ENCODE measurements around the gene NMT1.
"Not testable (repeated sequence)": the region's sequence is repeated elsewhere in the genome, so short reads cannot be mapped to it uniquely, and the experiment has no call there.

The NMT1 gene

DNA sequence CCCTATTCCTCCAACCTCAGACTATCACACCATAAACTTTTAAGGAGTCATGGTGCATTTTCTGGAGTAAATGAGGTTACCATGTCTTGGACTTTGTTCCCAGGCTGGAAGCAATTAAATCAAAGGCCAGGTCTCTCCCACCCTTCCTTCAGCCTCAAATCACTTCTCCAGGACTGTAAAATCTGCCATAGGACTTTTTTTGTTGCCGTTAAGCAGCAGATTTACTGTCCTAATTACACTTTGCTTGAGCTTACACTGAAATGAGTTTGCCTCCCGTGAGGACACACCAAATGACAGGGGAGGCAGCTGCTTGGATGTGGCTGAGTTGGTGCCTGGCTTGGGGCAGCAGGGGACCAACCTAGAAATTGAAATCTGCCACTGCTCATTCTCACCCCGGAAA lies 24.4 kb upstream of the NMT1 start:
- DNase-seq (ENCODE audit: low spot score) = no peak

DNA sequence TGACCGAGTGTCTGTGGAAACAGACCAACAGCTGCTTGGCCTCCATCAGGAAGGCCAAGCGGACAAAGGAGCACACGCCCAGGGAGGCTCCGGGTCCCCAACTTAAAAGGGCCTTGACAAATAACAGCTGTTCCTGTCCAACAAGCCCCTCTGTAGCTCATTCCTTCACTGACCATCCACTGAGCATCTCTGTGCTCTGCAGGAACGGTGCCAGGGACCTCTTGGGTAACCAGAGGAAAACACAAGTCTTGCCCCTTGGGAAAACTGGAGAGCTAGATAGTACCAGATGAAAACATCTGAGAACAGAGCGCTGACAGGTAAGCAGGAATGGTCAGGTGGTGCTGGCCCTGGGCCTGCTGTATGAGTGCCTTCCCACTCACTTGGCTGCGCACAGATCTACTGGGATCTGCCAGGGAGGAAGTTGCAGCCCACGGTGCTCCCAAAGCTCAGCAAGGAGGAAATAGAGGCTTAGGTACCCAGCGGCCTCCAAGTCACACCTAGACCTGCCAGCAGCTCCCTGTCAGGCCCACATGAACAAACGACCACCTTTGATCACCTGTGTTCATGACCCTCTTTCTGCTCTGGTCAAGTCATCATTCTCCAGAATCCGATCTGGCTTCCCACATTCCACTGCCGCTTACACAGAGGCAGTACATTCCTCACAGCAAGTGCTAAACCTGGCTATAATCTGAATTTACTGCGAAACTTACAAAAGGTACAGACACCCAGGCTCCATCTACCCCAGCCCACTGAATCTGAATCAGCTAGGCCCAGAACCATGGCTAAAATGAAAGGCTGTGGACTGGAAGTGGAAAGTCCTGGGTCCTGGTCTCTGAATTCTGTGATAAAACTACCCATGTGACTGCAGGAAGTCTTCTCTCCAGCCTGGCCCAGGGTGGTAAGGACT lies 22.1 kb upstream of the NMT1 start:
- DNase-seq (ENCODE audit: low spot score) = no peak

DNA sequence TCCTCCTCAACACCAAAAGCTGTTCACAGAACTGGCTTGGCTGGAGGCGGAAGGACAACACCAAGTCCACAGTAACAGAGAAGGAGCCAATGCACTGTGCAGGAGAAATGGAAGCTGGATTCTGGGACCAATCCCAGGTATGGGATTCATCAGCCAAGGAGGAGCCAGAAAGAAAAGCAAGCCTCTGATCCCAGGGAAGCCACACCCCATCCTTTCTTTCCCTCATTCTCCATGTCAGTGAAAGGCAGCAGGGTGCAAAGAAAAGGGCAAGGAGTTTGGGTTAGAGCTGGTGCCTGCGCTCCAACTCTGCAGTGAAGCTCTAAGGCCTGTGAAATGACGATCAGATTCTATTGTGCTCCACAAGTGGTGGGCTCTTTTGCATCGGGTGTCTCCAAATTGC lies 20.7 kb upstream of the NMT1 start:
- no peak for DNase-seq (ENCODE audit: low spot score)

DNA sequence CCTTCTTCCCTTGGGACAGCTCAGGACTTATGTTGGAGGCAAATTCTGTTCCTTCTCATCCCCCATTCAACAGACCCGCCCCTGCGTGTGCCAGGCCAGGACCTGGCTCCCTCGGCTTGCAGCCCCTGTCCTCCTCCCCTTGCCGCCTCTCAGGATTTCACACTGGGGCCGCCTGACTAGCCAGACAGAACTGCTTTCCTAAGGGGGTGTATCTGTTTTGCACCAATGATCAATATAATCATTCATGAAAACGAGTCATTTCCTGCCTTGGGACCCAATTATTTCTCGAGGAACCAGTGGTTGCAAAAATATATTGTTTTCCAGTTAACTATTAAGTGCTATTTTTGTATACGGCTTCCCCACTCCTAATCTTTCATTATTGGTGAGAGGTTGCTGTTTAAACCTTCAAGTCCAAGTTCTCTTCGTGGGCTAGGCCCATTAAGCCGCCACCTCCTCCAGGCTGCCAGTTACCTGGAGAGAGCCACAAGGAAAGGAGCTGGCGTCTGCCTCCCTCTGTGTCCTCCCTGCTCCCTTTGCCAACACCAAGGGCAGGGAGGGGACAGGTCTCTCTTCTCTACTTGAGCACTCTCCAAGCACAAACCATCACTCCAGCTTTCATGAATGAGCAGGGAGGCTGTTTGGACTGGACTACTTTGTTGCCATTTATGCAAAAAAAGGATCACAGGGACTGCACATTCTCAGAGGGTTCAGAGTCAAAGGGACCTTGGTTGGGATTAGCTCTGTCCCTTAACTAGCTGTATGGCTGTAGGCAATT lies 18.6 kb upstream of the NMT1 start:
- no peak for DNase-seq (ENCODE audit: low spot score)

DNA sequence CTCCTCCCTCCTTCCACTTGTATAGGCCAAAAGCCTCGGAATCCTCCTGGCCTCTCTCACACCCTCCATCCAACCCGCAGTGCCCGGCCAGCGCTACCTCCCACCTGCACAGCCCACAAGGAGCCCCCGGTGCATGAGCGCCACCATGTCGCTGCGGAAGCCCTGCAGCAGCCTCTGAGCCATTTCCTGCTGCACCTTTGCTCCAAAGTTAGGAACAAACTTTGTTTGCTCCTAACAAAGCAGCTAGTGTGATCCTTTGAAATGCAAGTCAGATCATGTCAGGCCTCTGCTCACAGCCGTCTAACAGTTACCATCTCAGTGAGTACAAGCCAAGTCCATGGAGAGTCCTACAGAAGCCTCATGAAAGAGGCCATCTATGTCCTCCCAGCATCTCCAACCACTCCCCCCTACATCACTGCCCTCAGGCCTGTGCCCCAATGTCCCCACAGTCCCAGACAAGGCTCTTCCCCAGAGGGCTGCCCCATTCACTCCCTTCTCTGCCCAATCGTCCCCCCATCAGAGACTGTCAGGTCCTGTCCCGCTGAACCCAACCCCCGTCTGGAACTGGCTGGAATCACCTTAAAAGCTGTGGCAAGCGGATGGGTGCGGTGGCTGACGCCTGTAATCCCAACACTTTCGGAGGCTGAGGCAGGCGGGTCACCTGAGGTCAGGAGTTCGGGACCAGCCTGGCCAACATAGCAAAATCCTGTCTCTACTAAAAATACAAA lies 17.1 kb upstream of the NMT1 start:
- DNase-seq (ENCODE audit: low spot score) = no peak

DNA sequence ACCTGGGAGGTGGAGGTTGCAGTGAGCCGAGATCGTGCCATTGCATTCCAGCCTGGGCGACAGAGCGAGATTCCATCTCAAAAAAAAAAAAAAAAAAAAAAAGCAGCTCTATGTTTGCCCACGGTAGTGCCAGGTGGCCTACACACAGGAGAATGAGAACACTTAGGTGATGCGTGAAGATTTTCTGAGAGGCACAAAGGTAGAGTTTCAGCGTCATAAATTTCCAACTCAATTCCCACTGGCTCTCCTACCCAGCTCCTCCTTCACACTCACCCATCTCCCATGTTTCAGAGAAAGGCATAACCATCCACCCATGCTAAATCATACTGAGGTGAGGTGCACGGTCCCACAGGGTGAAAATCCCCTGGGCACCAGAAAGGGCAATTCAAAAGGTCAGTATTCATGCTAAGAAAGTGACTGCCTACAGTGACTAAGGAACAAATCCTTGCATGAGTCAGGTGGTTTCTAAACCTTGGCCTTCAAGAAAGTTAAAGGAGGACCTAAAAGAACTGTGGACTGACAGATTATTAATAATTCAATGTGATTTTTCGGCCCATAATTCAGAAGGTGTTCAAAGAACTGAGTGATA lies 14.5 kb upstream of the NMT1 start:
- DNase-seq (ENCODE audit: low spot score) = no peak

DNA sequence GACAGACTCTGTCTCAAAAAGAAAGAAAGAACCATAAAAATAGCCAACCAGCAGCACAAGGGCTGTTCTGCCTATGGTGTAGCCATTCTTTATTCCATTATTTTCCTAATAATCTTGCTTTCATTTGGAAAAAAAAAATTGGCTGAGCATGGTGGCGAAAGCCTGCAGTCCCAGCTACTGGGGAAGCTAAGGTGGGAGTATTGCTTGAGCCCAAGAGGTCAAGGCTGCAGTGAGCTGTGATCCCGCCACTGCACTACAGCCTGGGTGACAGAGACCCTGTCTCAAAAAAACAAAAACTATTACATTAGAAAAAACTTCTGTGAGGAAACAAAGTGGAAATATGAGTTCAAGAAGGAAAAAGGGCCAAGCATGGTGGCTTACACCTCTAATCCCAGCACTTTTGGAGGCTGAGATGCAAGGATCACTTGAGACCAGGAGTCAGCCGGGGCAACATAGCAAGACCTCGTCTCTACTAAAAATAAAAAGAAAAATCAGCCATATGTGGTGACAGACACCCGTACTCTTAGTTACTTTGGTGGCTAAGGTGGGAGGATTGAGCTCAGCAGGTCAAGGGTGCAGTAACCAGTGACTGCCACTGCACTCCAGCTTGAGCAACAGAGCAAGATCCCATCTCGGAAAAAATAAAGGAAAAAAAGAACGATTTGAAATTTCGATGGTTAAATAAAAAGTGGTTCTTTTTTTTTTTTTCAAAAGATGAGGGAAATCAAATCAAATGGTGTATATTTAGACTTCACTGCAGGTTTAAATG lies 12.1 kb upstream of the NMT1 start:
- no peak for DNase-seq (ENCODE audit: low spot score)

DNA sequence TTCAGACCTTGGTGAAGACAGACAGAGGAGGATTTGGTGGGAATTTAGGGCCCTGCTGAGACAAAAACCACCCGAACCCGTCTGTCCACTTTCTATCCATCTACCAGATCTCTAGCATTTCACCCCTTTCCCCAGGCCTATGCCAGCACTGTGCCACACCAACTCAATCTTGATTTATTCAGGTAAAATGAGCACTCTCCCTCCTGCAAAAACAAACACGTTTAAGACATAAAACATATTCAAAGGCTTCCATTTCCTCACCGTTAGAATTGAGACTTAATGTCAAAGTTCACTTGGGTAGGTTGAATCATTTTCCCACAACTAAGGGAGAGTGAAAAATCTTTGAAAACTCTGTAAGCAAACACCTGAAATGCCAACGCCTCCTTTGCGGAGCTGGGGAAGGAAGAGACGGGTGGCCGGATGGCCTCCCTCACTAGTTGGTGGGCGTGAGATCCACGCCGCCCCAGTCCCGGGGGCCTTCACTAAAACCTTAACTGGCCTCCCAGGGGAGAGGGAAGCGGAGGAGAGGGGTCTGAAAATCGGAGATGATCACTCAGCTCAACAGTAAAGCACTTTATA lies 10.5 kb upstream of the NMT1 start:
- DNase-seq (ENCODE audit: low spot score) = no peak

DNA sequence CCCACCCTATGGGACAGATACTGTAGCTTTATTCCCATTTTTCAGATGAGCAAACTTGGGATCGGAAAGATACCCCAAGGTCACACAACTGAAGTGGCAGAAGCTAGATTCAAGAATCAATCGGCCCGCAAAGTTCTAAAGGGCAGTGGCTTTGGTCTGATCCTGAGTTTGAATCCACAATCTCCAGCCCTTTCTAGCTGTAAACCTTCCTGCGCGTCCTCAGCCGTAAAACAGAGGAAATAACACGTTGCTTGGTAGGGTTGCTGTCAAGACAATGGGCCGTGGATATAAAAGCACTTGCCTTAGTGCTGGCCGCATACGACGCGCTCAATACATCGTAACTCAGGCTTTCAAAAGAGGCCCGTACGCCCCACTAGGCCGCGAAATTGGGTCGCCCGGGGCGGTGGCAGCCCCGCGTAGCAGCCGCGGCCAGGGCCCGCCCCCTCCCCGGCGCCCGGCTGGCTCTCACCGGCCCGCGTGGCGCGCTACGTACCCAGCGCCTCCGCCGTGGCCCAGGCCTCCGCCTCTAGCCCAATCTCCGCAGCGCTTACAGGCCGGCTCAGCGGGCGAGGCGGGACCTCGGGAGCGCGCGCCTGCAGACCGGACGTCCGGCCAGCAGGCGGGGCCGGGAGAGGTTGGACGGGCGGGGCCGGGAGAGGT lies 9.9 kb upstream of the NMT1 start, which contains the start of gene DCAKD:
Gene DCAKD, minus strand, starts transcription at position 573 of the 660 bp plus-strand sequence. CDS start 16,747 bp downstream, outside the sequence.
- peak; percentile 86 for DNase-seq (ENCODE audit: low spot score)

DNA sequence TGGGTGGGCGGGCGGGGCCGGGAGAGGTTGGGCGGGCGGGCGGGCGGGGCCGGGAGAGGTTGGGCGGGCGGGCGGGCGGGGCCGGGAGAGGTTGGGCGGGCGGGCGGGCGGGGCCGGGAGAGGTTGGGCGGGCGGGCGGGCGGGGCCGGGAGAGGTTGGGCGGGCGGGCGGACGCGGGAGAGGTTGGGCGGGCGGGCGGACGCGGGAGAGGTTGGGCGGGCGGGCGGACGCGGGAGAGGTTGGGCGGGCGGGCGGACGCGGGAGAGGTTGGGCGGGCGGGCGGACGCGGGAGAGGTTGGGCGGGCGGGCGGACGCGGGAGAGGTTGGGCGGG lies 9.4 kb upstream of the NMT1 start:
- not testable (repeated sequence) for DNase-seq (ENCODE audit: low spot score)

DNA sequence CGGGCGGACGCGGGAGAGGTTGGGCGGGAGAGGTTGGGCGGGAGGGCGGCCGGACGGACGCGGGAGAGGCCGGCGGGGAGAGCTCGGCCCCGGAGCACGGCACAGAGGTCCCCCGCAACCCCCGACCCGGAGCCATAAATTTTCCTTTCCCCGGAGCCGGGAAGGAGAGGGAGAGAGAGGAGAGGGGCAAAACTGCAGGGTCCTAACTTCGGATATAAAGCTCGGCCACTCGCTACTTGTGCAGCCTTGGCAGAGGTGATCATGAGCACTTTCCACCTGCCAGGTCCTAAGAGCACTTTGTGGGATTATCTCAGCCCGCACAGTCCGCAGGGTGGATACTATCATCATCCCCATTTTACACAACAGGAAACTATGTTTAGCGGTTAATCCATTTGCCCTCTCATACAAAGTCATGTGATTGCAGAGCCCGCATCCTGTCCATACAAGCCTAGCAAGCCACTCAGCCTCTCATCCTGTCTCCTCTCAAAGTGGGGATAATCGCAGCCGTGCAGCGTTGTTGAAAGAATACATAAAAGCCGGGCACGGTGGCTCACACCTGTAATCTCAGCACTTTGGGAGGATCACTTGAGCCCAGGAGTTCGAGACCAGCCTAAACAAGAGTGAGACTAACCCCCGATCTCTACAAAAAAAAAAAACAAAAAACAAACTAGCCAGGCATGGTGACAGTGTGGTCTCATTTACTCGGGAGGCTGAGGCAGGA lies 8.9 kb upstream of the NMT1 start:
- DNase-seq (ENCODE audit: low spot score) = no peak

DNA sequence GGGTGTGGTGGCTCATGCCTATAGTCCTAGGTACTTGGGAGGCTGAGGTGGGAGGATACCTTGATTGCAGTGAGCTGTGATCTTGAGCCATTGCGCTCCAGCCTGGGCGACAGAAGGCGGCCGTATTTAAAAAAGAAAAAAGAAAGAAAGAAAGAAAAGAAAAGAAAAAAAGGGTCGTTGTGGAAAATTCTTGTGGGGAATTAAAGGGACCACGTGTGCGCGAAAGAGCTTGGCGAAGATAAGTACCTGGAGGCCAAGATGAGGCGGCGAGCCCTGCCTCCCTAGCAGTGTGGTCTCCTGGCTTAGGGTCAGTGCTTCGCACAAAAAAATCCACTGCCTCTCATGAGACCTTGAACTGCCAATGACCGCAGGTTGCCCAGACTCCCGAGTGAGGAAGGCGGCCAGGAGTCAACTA lies 728 bp upstream of the NMT1 start:
- DNase-seq (ENCODE audit: low spot score) = no peak

DNA sequence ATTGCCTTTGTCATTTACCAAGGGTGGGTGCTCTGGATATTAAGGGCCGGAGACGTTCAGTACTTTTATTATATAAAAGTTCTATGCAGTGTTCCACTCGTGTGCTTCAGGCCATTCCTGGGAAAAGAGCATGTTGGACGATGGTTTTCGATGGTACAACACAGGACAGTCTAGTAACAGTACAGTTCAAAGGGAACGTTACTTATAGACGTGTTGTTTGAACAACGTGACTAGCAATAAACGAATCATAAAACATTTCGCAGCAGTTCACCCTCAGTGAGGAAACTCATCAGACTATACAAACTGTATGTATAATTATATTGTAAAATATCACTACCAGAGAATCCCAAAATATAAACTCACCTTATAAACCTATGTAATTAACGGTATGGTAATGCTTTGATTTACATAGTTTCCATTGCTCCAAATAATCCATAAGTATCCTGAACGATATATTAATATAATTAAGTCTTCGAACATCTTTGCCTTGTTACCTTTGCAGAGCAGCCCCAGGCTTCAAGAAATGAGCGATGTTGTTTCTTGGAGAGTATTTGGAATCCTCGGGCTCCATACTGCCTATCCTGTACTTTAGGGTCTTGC lies 589 bp downstream of the NMT1 start:
- no peak for DNase-seq (ENCODE audit: low spot score)

DNA sequence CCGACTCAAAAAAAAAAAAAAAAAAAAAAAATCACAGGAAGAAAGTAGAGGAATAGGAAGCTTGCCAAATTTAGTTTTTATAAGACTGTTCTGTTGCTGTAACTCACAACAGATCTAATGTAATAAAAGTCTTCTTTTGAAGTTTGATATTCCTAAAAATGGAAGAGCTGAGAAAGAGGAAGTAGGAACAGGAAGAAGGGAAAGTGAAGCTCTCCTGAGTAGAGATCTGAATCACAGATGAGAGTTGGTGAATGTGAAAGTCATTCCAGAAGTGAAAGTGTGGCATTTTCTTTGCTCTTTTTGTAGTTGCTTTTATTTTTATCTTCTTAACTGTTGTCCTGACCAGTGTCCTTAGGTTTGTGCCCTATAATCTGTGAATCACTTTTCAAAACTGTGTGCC lies 2.1 kb downstream of the NMT1 start:
- DNase-seq (ENCODE audit: low spot score) = no peak

DNA sequence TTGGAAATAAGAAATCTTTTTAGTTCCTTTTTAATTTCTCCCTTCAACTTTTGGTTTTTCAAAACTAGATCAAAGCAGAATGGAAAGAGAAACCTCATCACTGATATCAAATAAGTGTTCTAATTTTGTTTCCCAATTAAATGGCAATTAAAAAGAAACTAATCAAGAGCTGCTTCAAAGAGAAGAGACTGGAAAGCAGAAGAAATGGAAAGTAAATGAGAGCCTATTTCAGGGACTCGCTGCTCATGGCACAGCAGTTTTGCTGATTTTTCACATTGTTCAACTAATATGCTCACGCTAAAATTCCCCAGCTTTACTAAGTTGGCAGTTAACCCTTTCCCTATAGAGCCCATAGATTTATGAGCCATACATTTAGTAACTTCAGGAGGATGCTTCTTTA lies 6.5 kb downstream of the NMT1 start:
- DNase-seq (ENCODE audit: low spot score) = no peak

DNA sequence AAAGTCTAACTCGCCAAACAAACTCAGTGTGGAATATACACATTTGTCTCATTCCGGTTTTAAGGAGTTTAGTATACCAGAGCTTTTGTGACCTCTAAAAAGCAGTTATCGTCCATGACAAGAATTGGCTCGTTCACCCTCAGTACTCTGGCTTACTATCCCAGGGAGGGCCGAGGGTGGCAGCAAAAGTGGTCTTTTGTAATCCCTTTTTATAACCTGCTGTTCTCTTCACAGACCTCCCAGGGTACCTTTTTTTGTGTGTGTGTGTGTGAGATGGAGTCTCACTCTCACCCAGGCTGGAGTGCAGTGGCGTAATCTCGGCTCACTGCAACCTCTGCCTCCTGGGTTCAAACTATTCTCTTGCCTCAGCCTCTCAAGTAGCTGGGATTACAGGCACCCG lies 8.9 kb downstream of the NMT1 start:
- DNase-seq (ENCODE audit: low spot score) = no peak

DNA sequence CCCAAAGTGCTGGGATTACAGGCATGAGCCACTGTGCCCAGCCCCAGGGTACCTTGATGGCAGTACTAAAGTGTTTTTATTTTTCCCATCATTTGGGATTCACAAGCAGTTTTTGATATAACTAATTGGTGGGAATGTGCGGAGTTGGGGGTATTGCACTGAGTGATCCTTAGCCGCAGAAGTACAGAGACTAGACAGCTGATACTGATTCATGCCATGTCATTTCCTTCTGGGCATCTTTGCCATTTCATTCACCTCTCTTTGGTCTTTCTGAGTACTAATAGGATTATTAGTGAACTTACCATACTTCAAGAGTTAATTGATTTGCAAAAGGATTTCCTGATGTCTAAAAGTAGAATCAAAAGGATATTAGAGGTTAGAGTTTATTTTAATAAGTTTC lies 9.7 kb downstream of the NMT1 start:
- DNase-seq (ENCODE audit: low spot score) = no peak

DNA sequence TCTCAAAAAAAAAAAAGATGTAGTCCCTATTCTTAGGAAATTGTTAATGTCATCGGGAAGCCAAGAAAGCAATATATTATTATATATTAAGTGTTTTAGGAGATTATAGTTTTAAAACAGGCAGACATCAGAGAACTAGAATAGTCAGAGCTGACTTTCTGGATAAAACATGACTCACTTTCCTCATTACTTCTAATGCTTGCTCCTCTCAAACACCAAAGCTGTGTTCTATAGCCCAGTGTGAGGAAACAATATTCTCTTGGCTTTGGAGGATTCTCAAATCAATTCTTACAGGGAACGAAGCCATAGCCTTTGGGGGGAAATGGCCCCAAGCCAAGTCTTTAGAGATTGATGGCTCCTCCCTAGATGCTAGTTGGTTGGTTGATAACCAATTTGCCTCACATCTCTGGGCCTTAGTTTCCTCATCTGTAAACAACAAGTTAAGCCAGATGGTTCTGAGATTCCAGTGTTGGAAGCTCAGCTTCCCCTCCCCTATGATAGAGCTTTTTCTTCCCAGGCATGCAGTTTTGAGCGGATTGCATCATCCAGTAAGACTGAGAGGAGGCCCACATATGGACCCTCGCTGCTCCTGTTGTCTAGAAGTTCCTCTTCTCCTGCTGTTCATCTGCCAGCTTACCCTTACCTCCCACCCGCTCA lies 12.4 kb downstream of the NMT1 start:
- no peak for DNase-seq (ENCODE audit: low spot score)

DNA sequence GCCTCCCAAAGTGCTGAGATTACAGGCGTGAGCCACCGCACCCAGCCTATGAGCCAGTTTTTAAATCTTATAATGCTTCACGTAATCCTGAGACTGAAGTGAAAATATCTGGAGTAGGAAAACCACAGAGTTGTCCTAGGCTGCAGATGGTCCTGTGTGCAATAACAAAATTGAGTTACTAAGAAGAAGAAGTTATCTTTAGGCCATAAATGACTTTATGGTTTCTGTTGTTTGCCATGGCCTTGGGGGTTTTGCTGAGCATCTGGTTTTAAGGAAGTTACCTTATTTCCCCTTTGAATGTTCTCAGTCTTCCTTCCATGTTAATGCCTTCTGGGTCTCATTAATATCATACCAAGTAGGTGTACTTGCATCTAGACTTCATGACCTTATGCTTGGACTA lies 16.5 kb downstream of the NMT1 start:
- no peak for DNase-seq (ENCODE audit: low spot score)

Measured in HuH-7.5 (cell line).